Activated CD4-positive, alpha-beta T cell treated with anti-CD3 and anti-CD28 coated beads for 4 hours (primary cell): ENCODE results near the gene EXT2.
A peak's percentile ranks its signal among the peaks of the same experiment; 100 is the strongest.

Source experiments
- DNase-seq, 2 donors: peaks; one replicate each; pipeline ENCODE4 v3.0.0-alpha.2; 2020

Gene EXT2

DNA sequence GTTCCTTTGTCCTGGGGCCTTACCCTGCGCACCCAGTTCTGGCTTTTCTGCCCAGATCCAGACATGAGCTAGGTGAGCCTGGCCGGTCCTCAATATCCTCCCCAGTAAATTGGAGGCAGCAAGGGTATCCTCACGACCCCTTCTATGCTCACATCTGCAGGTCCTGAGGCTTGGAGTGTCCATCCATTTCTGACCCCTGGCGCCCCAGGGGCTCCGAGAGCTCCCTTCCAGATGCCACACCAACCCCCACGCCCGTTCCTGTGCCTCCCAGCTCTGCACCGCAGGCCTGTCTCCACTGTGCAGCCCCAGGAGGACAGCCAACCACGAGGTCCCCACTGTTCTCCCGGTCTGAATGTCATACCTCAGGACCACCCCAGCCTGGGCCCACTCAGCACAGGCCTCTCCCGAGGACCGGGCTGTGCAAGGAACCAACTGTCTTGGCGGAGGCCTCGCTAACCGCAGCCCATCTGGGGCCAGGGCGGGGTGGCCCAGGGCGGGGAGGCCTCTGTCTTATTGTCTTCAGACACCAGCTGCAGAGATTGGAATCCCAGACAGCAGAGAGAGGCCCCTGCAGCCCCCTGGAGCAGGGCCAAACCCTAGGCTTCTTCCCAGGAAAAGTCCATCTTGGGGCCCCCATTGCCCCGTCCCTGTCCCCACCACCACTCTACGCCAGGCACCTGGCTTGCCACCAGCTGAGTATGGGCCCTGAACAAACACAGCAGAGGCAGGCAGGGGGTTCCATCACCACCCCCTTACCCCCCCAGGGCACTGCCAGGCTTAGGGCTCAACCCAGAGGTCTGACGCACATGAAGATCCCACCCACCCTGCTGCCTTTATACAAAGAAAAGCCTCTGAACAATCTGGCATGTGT, 175.2 kb downstream of the EXT2 start:
- no peak for DNase-seq

DNA sequence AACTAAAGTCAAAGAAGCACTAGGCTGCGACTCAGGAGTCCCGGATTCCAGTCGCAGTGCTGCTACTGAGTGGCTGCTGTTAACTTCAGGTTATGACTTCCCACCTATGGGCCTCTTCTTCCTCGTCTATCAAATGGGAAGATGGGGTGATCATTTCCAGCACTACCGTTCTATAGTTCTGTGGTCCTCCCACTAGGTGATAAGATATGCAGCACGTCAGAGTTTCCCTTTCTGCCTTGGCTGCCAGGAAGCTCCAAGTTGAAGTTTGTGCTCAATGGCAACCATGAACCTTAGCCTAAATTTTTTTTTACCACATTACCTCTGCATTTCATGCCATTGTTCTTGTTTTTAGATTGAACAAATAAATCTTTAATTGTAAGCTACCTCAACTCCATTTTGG, 175.8 kb downstream of the EXT2 start:
- DNase-seq: no peak

DNA sequence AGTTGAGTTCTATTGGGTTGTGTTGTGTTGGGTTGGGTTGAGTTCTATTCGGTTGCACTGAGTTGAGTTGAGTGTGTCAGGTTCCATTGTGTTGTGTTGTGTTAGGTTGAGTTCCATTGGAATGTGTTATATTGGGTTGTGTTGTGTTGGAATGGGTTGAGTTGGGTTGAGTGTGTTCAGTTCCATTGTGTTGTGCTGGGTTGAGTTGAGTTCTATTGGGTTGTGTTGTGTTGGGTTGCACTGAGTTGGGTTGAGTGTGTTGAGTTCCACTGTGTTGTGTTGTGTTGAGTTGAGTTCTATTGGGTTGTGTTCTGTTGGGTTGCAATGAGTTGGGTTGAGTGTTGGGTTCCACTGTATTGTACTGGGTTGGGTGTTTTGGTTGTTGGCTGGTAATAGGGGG, 178.9 kb downstream of the EXT2 start:
- DNase-seq: no peak

- DNase-seq: no peak
Observed at GRCh38 chr11:44275241-44275640, 179.8 kb downstream of the EXT2 start.

GRCh38 chr11:44275961-44276550, 180.6 kb downstream of the EXT2 start:
- DNase-seq: no peak

GRCh38 chr11:44277196-44278090, 182.0 kb downstream of the EXT2 start:
- no peak for DNase-seq

GRCh38 chr11:44279483-44279882, 184.0 kb downstream of the EXT2 start:
- DNase-seq: no peak

- DNase-seq: no peak
Observed at GRCh38 chr11:44280257-44280656, 184.8 kb downstream of the EXT2 start.

DNA sequence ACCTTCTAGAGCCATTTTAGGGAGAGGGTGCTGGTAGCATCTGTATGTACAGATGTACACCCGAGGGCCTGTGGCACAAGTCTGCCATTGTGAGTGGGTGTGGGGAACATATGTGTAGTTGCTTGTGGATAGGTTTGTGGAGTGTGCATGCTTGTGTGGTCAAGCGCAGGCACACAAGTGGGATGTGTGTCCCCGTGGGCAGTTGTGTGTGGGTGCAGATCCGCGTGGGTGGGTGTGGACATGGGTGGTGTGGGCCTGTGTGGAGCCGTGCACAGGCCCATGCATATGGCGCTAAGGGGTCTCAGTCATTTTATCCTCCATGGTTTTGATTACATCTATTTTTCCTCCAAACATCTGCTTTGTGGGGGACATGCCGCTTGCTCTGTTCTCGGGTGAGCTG, 185.7 kb downstream of the EXT2 start:
- DNase-seq: no peak

- DNase-seq: no peak
Observed at GRCh38 chr11:44282620-44283019, 187.1 kb downstream of the EXT2 start.

GRCh38 chr11:44285756-44286155, 190.3 kb downstream of the EXT2 start:
- DNase-seq: no peak

DNA sequence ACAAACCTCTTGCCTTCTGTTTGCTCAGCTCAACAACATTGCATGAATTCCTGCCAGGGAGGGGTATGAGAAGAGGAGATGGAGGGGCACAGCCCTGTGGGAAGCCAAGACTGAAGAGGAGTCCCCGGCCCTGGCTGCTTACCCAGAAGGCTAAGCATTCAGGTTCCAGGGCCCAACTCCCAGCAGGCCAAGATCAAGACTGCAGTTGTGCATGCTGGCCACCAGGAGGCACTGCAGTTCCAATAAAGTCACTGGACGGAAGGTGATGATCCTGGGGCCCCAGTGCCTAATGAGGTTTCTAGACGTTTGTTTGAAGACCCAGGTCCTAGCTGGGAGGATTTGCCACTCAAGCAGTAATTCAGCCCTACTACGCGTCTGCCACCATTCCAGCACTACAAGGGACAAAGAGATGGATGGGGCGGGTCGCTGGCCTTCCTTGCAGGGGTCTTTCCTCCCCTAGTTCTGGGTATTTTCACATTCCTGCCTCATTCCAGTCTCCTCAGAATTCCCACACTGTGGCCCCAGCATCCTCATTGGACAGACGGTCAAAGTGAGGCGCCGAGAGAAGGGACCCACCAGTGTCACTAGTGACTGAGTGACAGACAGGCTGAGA, 190.9 kb downstream of the EXT2 start:
- peak; percentile 32 to 50 for DNase-seq

- no peak for DNase-seq
Observed at GRCh38 chr11:44286911-44287310, 191.4 kb downstream of the EXT2 start.

GRCh38 chr11:44288133-44288526, 192.7 kb downstream of the EXT2 start:
- no peak for DNase-seq

GRCh38 chr11:44290208-44290607, 194.7 kb downstream of the EXT2 start:
- no peak for DNase-seq
